GM12878 (cell line): ENCODE data around the gene DAZAP2. TPM values are rescaled to one million over a fixed set of nuclear protein-coding genes. Genes with fewer than 3 reads are reported as not detected.

ENCODE experiments used
- BCL11A ChIP-seq: IDR thresholded peaks from 2 replicates; pipeline ENCODE4 v1.6.1; 2011; ENCODE audit warnings: low read depth, low read length
- BCLAF1 ChIP-seq: fragments of 450-650 bp; IDR thresholded peaks from 2 replicates; pipeline ENCODE4 v1.6.1; 2017; ENCODE audit warnings: antibody characterized with exemption, mild to moderate bottlenecking, moderate library complexity
- DPF2 ChIP-seq: fragments of 450-650 bp; IDR thresholded peaks from 2 replicates; pipeline ENCODE4 v1.6.1; 2017; ENCODE audit warnings: mild to moderate bottlenecking
- EED ChIP-seq: sonication (generic); IDR thresholded peaks from 2 replicates; pipeline ENCODE4 v1.6.1; 2016; ENCODE audit warnings: antibody characterized with exemption, low read depth
- FOXM1 ChIP-seq: IDR thresholded peaks from 2 replicates; pipeline ENCODE4 v1.6.1; 2012; ENCODE audit warnings: low read depth, mild to moderate bottlenecking, inconsistent platforms, low read length, moderate library complexity
- IKZF2 ChIP-seq, 2 experiments: fragments of 450-650 bp; IDR thresholded peaks; 2 replicates each; pipeline ENCODE4 v1.6.1; 2017; ENCODE audit warnings: mild to moderate bottlenecking in 2 of 2, moderate library complexity in 2 of 2
- KAT2A ChIP-seq: conservative IDR thresholded peaks from 2 replicates; pipeline ENCODE4 v1.6.1; 2011; ENCODE audit warnings: low read depth, low read length; ENCODE audit not compliant: control insufficient read depth
- MLLT1 ChIP-seq: fragments of 450-650 bp; IDR thresholded peaks from 2 replicates; pipeline ENCODE4 v1.6.1; 2016; ENCODE audit warnings: mild to moderate bottlenecking
- MTA2 ChIP-seq: fragments of 450-650 bp; IDR thresholded peaks from 2 replicates; pipeline ENCODE4 v1.6.1; 2016; ENCODE audit warnings: low read depth, mild to moderate bottlenecking, moderate library complexity
- NFXL1 ChIP-seq: fragments of 450-650 bp; IDR thresholded peaks from 2 replicates; pipeline ENCODE4 v1.6.1; 2017; ENCODE audit warnings: antibody characterized with exemption, mild to moderate bottlenecking, borderline replicate concordance
- NR2C1 ChIP-seq: fragments of 450-650 bp; IDR thresholded peaks from 2 replicates; pipeline ENCODE4 v1.6.1; 2017; ENCODE audit warnings: antibody characterized with exemption, mild to moderate bottlenecking, moderate library complexity
- POLR2AphosphoS2 ChIP-seq: IDR thresholded peaks from 2 replicates; pipeline ENCODE4 v1.6.1; 2011; ENCODE audit warnings: low read depth, mild to moderate bottlenecking, low read length, improper control_type of control experiment, moderate library complexity
- RB1 ChIP-seq: fragments of 450-650 bp; formaldehyde crosslinking; IDR thresholded peaks from 2 replicates; pipeline ENCODE4 v1.6.1; 2017; ENCODE audit warnings: mild to moderate bottlenecking, borderline replicate concordance
- RFX5 ChIP-seq: IDR thresholded peaks from 2 replicates; pipeline ENCODE4 v1.6.1; 2011; ENCODE audit warnings: low read depth, low read length, improper control_type of control experiment
- SUPT20H ChIP-seq: IDR thresholded peaks from 2 replicates; pipeline ENCODE4 v1.6.1; 2011; ENCODE audit warnings: low read depth, mild to moderate bottlenecking, low read length, moderate library complexity, borderline replicate concordance; ENCODE audit not compliant: control insufficient read depth
- WRNIP1 ChIP-seq: IDR thresholded peaks from 2 replicates; pipeline ENCODE4 v1.6.1; 2011; ENCODE audit warnings: low read depth, low read length, improper control_type of control experiment, borderline replicate concordance
- polyA plus RNA-seq, 11 experiments: library from polyadenylated mRNA; depleted of rRNA in 4 of 11; unstranded in 6 of 11; stranded (reverse) in 5 of 11; fragments of >200 nt; fragmentation: Nextera tagmentation in 4 of 11; fragmentation: Illumina TruSeq in 1 of 11; extraction: Ambion mirVana in 4 of 11; extraction: Trizol in 1 of 11; gene quantifications; 1 replicate in 1 of 11; 2 replicates in 10 of 11; pipeline versions ENCODE4 v1.2.1 to v1.2.3, GENCODE V29; 2011 to 2016; ENCODE audit warnings: inconsistent platforms in 2 of 11, missing spikeins in 2 of 11, low read depth in 1 of 11
- total RNA-seq, 4 experiments: library from RNA; depleted of rRNA in 3 of 4; stranded (reverse); fragments of >200 nt in 3 of 4; fragmentation: Illumina TruSeq in 1 of 4; extraction: Trizol in 1 of 4; gene quantifications; 2 replicates each; pipeline versions ENCODE4 v1.2.1 to v1.2.3, GENCODE V29; 2013 to 2021
- TF ChIP-seq, protein P1 (sequence below): IDR thresholded peaks from 2 replicates; pipeline ENCODE4 v1.6.1; 2011; ENCODE audit warnings: borderline replicate concordance, low read depth, mild to moderate bottlenecking, moderate library complexity, mixed read lengths, low read length; ENCODE audit not compliant: insufficient read depth; ENCODE audit errors: extremely low read length
- TF ChIP-seq, protein P2 (sequence below): fragments of 450-650 bp; IDR thresholded peaks from 2 replicates; pipeline ENCODE4 v1.6.1; 2016; ENCODE audit warnings: mild to moderate bottlenecking, moderate library complexity, borderline replicate concordance
- TF ChIP-seq, protein P3 (sequence below): IDR thresholded peaks from 2 replicates; pipeline ENCODE4 v1.6.1; 2012; ENCODE audit warnings: low read depth, low read length, improper control_type of control experiment

Gene DAZAP2
- total and polyA plus RNA-seq, 10 of the 15 experiments (the other 5 are each of a cell fraction or from before 2014, with no cell fraction given) = 71.0 to 267 (median 158) TPM

DNA sequence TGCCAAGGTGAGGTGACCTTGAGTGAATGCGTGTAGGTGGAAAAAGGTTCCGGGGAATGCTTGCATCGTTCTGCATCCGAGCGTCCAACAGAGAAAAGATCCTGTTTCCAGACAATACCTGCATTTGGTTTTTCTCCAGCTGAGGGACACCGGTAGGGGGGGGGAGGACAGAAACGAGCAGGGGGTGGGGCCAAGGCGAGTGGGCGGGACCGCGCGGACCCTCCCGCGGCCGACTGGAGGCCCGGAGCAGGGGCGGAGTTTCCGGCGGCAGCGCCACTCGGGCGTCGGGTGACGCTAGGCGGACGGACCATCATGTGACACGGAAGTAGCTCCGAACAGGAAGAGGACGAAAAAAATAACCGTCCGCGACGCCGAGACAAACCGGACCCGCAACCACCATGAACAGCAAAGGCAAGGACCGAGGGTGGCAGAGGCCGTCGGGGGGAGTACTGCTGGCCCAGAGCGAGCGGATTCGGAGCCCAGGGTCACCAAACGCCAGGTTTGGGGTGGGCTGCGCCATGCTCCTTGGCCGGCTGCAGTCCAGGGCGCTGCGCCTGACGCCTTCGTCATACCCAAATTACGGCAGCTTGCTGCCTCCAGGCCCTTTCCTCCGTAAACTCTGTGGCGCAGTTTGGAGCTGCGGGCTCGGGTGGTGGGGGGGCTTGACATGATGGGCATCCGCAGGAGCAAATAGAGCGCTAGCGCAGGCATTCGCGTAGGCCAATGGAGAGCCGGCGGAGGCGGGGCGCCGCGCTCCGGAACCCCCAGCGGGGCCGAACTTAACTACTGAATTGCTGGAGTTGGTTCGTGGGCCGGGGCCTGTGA is at the start of gene DAZAP2 (continued):
- no peak for TF ChIP-seq BCL11A
- peak; percentile 72 for TF ChIP-seq MLLT1
- TF ChIP-seq, protein P1, sequence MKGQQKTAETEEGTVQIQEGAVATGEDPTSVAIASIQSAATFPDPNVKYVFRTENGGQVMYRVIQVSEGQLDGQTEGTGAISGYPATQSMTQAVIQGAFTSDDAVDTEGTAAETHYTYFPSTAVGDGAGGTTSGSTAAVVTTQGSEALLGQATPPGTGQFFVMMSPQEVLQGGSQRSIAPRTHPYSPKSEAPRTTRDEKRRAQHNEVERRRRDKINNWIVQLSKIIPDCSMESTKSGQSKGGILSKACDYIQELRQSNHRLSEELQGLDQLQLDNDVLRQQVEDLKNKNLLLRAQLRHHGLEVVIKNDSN = peak; percentile 87
- TF ChIP-seq MTA2 = no peak
- 0 out of 2 replicates have a peak, but pooled peaks have one; percentile 29 for TF ChIP-seq NR2C1
- TF ChIP-seq DPF2 = peak; percentile 97
- TF ChIP-seq, protein P2, sequence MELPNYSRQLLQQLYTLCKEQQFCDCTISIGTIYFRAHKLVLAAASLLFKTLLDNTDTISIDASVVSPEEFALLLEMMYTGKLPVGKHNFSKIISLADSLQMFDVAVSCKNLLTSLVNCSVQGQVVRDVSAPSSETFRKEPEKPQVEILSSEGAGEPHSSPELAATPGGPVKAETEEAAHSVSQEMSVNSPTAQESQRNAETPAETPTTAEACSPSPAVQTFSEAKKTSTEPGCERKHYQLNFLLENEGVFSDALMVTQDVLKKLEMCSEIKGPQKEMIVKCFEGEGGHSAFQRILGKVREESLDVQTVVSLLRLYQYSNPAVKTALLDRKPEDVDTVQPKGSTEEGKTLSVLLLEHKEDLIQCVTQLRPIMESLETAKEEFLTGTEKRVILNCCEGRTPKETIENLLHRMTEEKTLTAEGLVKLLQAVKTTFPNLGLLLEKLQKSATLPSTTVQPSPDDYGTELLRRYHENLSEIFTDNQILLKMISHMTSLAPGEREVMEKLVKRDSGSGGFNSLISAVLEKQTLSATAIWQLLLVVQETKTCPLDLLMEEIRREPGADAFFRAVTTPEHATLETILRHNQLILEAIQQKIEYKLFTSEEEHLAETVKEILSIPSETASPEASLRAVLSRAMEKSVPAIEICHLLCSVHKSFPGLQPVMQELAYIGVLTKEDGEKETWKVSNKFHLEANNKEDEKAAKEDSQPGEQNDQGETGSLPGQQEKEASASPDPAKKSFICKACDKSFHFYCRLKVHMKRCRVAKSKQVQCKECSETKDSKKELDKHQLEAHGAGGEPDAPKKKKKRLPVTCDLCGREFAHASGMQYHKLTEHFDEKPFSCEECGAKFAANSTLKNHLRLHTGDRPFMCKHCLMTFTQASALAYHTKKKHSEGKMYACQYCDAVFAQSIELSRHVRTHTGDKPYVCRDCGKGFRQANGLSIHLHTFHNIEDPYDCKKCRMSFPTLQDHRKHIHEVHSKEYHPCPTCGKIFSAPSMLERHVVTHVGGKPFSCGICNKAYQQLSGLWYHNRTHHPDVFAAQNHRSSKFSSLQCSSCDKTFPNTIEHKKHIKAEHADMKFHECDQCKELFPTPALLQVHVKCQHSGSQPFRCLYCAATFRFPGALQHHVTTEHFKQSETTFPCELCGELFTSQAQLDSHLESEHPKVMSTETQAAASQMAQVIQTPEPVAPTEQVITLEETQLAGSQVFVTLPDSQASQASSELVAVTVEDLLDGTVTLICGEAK = peak; percentile 70
- TF ChIP-seq, protein P3, sequence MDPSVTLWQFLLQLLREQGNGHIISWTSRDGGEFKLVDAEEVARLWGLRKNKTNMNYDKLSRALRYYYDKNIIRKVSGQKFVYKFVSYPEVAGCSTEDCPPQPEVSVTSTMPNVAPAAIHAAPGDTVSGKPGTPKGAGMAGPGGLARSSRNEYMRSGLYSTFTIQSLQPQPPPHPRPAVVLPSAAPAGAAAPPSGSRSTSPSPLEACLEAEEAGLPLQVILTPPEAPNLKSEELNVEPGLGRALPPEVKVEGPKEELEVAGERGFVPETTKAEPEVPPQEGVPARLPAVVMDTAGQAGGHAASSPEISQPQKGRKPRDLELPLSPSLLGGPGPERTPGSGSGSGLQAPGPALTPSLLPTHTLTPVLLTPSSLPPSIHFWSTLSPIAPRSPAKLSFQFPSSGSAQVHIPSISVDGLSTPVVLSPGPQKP = peak; percentile 65
- TF ChIP-seq EED = no peak
- no peak for TF ChIP-seq WRNIP1
- TF ChIP-seq FOXM1 = no peak
- TF ChIP-seq RFX5 = no peak
- peak; percentile 65 for TF ChIP-seq RB1
- no peak; a peak in 1 of 4 replicates for TF ChIP-seq IKZF2 (IDR thresholded peaks at IDR 0.05)
- no peak for TF ChIP-seq NFXL1
- no peak for TF ChIP-seq KAT2A
- peak; percentile 93 for TF ChIP-seq POLR2AphosphoS2
- no peak for TF ChIP-seq SUPT20H
- no peak for TF ChIP-seq BCLAF1
